GM18519 (cell line): ENCODE data around the gene RBM15.

Experiments used
- ATAC-seq: cut with Tn5 transposase; IDR thresholded peaks from one replicate; pipeline ENCODE4 v1.9.1; 2021; ENCODE audit warnings: mild to moderate bottlenecking, moderate library complexity; ENCODE audit not compliant: unreplicated experiment, low FRiP score

Gene RBM15, protein sequence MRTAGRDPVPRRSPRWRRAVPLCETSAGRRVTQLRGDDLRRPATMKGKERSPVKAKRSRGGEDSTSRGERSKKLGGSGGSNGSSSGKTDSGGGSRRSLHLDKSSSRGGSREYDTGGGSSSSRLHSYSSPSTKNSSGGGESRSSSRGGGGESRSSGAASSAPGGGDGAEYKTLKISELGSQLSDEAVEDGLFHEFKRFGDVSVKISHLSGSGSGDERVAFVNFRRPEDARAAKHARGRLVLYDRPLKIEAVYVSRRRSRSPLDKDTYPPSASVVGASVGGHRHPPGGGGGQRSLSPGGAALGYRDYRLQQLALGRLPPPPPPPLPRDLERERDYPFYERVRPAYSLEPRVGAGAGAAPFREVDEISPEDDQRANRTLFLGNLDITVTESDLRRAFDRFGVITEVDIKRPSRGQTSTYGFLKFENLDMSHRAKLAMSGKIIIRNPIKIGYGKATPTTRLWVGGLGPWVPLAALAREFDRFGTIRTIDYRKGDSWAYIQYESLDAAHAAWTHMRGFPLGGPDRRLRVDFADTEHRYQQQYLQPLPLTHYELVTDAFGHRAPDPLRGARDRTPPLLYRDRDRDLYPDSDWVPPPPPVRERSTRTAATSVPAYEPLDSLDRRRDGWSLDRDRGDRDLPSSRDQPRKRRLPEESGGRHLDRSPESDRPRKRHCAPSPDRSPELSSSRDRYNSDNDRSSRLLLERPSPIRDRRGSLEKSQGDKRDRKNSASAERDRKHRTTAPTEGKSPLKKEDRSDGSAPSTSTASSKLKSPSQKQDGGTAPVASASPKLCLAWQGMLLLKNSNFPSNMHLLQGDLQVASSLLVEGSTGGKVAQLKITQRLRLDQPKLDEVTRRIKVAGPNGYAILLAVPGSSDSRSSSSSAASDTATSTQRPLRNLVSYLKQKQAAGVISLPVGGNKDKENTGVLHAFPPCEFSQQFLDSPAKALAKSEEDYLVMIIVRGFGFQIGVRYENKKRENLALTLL

DNA sequence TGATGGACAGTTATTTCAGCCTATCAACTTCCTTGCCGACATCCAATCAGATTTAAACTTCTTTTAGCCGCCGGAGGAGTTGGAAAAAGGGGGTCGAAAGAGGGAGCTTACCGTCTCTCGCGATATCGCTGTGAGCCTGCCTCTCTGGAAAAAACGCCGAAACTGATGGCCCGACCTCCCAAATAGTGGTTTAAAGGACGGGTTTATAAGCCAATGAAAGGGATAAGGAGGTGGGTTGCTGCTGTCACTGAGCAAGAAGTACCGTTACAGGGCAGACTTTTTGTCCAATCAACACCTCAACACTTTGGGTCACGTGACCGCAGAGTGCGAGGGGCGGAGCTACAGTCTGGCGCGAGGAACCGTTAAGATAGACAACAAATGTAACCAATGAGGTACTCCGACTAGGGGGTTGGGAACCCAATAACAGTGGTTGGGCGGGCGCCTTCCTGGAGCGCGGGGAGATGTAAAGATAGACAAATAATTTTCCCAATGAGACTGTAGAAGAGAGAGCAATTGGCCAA, at the start of gene RBM15:
Gene RBM15 (plus strand): TSS at position 492 of the 521 bp plus-strand sequence. CDS start 29 bp downstream, at position 521.
- ATAC-seq, result peak; percentile 71

DNA sequence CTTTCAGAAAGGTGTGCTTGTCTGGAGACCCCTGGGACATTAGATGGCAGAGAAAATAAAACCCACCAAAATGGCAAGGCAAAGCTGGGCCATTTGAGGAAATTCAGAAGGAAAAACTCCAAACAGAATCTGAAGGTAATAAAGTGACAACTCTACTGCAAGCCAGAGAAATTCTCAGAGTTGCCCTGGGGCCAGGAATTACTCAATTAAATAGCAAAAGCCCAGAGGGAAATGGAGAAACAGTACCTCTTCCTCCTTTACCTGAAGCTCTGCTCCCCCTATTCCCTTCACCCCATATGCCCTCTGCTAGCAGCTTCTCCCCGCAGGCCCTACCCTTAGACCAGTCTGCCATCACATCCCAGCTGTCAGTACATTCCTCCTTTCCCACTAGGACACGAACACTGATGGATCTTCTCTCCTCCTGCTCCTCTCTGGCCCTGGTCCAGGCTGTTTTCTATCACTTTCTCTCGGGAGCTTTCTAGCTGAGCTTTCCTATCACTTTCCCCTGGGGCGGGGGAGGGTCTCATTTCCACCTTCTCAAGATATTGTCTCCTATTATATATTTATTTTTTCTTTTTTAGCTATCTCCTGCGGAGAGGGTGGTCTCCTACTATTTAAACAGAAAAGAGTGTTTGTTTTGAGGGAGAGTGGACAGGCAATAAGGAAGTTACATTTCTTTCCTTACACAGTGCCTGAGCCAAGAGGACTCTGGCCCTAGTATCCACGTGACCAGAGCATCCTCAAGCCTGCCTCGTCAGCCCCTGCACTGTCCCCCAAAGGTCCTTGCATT, 47.7 kb upstream of the RBM15 start:
- no peak for ATAC-seq

DNA sequence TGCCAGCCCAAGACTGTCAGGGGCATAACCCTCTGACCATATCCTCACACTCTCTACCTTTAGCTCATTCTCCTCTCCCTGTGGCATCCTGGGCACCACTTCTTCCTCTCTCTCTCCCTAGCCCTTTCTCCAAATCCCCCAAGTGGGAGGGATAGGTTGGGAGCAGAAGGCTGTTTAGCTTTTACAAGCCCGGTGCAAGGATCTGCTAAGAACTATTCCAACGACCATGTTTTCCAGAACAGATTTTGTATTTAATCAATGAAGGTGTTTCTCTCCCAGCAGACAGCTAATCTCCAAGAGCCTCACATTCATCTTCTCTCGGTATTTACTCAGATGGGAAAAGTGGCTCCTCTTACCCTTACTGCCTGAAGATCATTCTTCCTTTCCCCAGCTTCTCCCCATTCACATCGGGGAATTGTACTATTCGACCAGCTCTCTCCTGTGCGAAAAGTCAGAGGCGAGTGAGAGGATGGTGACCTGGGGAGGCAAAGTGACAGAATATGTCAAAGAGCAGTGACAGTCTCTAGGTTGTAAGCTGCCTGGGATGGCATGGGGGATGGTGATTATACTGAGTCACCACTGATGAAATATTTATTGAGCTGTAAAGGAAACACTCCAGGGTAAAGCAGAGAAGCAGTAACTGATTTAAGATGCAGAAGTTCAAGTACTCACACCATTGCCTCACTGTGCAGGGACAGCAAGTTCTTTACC, 47.0 kb upstream of the RBM15 start:
- ATAC-seq, result no peak

DNA sequence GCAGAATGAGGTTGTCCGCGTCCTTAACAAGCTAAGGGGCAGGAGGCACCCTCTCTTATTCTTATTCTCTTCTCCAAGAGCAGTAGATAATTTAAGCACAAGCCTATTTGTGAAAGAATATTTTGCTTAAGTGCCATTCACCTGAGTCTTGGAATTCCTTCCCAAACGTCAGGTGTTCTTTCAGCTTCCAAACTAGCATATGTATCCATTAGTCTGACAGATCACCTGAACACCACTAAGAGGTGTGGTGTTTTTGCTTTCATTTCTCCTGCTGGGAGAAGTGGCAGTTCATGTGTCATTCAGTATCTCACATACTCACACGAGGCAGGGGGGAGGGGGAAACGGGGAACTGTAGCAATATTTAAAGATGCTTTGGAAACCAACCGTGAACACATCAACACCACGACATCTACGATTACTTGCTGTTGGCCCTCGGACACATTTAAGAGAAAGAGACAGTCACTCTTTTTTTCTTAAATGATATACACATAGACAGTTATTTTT, 45.5 kb upstream of the RBM15 start:
- ATAC-seq, result no peak

DNA sequence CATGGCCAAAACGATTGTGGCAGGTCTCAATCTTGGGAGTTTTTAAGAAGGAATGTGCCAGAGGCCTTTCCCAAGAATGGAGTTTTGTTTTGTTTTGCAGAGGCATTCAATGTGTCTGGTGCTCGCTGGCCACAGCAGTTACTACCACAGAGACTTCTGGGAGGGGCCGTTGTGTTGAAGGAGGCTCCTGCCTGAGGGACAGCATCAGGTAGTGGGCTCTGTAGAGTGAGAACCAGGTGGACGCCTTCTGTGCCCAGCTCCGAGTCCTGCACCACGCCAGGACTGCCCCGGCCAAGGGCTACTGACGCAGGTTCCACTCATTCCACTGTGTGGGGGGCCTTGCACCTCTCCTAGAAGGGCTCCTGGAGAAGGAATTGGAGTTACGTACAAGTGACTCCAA, 44.9 kb upstream of the RBM15 start:
- no peak for ATAC-seq

DNA sequence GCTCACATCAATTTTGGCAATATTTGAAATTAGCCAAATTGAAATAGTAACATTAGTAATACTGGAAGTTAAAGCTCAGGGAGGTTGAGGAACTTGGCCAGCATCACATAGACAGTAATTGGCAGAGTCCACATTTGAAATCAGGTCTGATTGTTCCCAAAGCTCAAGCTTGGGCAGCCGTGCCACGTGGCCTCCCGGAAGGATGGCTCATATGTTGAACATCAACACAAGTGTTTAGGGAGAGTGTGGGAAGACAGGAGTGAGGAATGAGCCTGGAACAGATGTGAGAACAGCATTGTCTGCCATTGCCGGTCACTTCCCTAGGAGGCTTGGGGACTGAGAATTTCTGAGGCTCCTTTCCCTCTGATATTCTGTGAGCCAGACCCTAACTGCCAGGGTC, 40.2 kb upstream of the RBM15 start:
- no peak for ATAC-seq

DNA sequence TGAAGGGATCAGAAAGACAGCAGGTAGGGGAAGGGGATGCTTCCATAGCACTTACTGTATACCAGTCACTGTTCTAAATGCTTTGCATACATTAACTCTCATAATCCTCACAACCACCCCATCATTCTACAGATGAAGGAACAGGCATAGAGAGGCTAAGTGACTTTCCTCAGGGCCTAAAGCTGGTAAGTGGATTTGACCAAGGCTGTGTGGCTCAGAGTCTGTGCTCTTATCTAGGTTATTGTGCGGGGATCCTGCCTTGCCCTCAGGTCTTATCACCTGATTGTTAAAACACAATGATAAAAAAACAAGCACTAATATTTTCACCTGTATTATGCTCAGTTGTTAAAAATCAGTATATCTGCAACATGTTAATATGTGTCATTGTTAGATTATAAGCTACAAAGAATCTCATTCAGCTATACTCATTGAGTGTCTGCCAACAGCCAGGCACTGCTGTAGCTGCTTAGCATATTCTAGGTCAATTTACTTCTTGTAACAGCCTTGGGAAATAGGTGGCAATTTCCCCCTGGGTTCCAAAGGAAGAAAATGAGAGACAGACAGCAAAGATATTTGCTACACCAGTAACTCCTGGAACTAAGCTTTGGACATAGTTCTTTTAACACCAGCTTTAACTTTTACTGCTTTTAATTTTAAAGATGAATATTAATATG, 38.6 kb upstream of the RBM15 start:
- no peak for ATAC-seq

DNA sequence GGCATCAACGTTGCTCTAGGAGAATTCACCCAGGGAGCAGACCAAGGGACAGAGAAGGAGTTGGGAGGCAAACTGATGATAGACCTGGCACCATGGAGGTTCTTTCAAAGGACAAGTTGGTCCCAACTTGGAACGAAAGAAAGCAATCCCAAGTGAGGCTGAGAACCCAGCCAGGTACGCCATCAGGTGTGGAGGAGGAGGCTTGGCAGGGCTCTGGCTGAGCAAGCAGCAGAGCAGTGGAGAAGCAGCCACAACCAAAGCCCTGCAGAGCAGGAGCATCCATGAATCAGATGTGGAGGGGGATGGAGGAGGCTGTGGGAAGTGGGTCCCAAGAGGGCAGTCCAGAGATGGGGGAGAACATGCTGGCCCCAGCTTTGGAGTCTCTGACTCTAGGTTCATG, 36.3 kb upstream of the RBM15 start:
- ATAC-seq, result no peak

DNA sequence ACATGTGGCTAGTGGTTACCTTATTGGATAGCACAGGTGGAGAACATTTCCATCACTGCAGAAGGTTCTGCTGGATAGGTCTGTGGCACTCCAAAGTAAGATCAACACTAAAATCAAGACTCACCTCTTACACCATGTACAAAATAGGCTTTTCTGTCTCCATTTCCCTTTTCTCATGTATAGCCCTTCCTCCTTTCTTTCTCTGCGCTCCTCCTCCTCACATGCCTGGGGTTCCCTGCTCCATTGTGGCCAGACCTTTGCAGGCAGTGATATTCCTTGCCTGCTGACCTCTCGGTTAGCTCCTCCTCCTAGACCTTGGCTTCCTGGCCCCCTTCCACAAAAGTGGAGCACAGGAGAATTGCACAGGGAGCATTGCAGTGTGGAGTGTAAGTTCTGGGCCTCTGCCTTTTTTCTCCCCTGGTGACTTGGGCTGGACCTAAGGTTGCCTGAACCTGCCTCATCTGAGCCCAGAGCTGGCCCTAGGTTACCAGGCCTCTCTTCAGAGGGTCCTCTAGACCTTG, 33.2 kb upstream of the RBM15 start:
- ATAC-seq, result no peak

DNA sequence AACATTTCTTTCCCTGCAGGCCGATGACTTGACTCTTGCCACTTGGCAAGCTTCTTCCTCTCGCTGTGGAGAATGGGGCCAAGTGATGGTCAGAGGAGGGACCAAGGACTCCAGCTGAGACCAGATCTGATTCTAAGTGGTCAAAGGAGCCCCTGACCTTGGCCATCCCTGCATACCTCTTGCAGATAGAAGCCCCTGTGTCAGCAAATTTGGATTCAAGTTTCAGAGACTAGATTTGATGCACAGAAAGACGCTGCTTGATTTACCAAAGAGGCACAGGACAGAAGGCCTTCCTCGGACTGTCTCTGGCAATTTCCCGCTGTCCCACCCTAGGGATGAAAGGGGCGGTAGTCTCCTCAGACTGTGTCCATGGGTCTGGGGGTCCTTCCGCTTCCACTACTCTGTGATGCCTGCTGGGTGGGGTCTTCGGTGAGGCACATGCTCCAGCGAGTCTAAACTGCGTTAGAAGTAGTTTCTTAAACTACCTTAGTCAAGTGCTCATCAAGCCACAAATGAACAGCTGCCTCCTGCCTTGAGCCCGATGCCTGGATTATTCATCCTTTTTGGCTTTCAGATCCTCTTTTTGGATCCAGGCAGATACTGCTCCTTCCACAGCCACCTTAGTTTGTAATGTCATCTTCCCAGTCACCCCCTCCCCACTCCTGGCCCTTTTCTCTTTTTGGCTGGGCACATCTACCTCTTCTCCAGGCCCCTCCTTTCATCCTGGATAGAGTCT, 31.8 kb upstream of the RBM15 start:
- no peak for ATAC-seq

DNA sequence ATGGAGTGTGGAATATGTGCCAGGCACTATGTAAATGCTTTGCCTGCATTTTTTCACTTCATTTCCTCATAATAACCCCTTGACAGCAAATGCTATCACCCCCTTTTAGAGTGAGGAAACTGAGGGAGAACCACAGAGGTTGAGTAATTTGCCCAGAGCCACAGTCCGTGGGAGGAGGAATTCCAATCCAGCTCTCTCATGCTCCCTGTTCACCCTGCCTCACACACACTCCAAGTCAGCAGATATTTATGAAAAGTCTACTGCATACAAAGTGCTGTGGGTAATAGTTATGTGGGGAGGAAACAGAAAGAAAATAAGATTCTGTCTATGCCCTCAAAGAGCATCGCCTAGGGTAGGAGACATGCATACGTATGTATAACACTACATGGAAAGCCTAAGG, 30.9 kb upstream of the RBM15 start:
- ATAC-seq, result no peak

DNA sequence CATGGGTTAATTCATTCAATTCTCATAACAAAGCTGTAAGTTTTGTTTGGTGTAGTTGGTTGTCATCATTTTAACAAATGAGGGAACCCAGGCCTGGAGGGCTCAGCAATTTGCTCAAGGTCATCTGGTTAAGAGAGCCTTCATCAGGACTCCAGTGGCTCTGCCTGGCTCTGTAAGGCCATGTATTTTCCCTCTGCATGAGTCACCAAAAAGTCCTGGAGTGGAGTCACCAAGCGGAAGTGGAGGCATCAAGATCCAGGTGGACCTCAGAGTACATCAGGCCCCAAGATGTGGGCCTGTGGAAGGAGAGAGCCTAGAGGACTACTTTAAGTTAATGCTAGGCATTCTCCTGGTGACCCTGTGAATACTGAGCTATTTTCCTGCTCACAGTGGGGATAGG, 30.0 kb upstream of the RBM15 start:
- ATAC-seq, result no peak

DNA sequence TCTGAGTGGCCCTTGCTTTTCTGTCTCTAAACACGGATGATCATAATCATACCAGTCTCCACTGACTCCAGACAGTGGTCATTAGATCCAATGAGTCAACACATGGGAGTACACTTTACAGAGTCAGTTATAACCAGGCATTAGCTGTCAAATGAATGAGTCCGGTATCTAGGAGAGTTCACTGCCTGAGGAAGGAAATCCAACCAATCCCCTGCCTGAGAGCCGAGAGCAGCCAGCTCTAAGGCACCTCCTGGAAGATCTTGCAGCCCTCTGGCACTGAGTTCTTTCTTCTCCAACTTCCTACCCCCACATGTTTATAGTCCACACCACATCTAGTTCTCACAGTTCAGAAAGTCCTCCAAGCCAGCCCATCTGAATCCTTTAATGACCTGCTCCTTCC, 29.4 kb upstream of the RBM15 start:
- no peak for ATAC-seq

DNA sequence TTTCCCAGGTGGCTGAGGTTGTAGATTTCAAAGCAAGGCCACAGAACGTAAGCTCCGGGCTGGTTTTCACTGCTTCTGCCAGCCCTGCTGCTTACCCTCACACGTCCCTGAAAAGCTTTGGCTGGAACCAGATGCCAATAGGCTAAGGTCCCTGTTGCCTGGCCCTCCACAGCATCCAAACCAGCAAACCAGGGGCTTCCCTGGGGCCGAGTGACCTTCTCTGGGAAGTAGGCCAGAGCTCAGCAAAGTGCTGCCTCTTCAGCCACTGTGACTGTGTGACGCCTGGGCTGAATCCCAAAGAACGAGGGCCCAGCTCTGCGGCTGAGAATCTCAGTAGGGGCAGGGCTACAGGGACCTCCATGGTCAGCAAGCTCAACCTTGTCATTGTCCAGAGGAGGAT, 28.9 kb upstream of the RBM15 start:
- no peak for ATAC-seq

DNA sequence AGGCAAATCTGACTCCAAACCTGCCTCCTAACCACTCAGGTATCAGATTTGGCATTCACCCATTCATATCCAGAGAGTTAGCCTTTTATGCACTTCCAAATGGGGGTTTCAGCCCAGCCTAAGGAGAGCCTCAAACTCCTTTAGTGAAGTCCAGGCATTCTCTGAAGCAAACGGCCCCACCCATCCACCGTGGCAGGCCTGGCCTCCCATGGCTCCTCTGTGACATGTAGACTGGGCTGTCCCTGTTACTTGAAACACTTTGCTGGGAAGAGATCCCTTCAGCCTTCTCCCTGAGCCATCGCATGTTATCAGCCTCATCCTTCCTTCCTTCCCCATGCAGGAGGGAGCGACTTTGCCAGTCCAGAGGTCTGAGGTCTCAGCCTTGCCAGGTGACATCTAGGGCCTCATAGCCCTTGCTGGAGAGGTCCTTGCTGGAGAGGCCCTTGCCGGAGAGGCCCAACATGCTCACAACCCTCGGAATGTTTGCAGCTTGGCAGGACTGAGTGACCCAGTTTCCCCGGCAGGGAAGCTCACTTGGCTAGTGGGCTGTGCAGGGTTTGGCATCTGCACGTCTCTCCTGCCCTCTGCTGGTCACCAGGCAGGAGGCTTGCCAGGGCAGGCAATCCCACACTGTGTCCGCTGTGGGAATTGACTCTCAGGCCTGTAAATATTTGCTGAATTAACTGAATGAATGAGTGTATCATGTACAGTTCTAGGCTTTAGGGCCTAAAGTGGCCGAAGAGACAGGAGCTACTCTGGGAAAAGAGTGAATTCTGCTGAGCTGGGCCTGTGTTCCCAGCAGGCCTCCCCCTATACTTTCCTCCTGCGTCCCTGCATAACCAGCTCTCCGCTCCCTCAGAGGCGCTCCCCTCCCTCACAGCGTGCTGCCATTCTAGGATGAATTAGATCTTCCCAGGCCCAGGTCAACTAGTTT, 26.7 kb upstream of the RBM15 start:
- no peak for ATAC-seq

DNA sequence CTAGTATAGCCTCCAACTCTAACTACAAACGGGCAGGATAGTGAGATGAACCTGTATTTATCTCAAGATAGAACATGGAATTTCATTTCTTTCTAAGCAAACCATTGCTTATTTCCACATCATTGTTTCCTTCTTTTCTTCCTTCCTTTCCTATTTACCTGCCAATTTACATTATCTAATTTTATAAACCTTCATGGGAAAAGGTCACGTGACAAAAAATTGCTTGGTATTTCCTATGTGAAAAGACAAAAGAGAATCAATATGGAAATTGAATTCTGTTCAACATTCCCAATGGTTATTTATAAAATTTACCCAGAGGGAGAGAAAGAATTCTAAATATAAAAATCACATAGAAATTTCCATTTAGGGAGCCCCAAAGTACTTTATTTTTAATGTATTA, 22.4 kb upstream of the RBM15 start:
- ATAC-seq, result no peak

DNA sequence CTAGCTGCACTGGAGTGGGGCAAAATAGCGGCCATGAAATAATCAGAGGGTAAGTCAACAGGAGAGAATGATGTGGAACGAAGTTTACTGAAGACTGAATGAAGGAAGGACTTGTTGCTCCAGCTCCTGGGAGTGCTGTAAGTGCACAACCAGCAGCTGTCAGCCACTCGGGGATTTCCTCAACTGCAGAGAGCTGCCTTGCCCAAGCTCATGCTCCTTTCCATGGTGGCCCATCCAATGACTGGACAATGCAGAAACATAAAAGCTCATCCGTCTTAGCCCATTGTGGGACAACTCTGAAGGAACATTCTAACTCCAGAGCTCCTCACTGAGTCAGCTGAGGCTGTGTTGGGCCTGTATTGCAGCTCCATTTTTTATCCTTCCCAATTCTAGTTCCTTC, 21.1 kb upstream of the RBM15 start:
- ATAC-seq, result no peak
